Breast epithelium (tissue), 4 donors: ENCODE data around the gene ARL2BP. TPM values are rescaled to one million over a fixed set of nuclear protein-coding genes. Genes with fewer than 3 reads are reported as not detected.

Experiments used
- DNase-seq, 2 donors: peaks; one replicate each; pipeline ENCODE4 v3.0.0-alpha.2; 2019; ENCODE audit warnings: low spot score in 2 of 2
- H3K27ac ChIP-seq, 2 donors: fragments of 200-600 bp; sonication (generic) in 1 of 2; one replicate each; pipeline ENCODE4 v1.5.1; 2016 to 2019; ENCODE audit warnings: mild to moderate bottlenecking in 1 of 2
- H3K27me3 ChIP-seq, 2 donors: fragments of 200-600 bp; sonication (generic) in 1 of 2; one replicate each; pipeline versions ENCODE4 v1.5.1 to v1.6.0; 2017 to 2019; ENCODE audit warnings: control low read depth in 1 of 2, mild to moderate bottlenecking in 1 of 2
- H3K36me3 ChIP-seq: fragments of 200-600 bp; one replicate; pipeline ENCODE4 v1.5.1; 2019
- H3K4me1 ChIP-seq, 2 donors: fragments of 200-600 bp; sonication (generic); one replicate each; pipeline ENCODE4 v1.5.1; 2016 to 2019; ENCODE audit warnings: control low read depth in 1 of 2
- H3K4me3 ChIP-seq, 3 donors: fragments of 200-600 bp; sonication (generic); 1 replicate in 2 of 3; 2 replicates in 1 of 3; pipeline ENCODE4 v1.5.1; 2016 to 2019; ENCODE audit warnings: mild to moderate bottlenecking in 3 of 3, moderate library complexity in 2 of 3
- H3K9me3 ChIP-seq, 2 donors: fragments of 200-600 bp; sonication (generic) in 1 of 2; one replicate each; pipeline ENCODE4 v1.5.1; 2016 to 2019; ENCODE audit warnings: control low read depth in 1 of 2
- POLR2A ChIP-seq: fragments of 450-650 bp; IDR thresholded peaks from one replicate; pipeline ENCODE4 v1.6.1; 2016; ENCODE audit warnings: antibody characterized with exemption, mild to moderate bottlenecking, moderate library complexity
- POLR2AphosphoS5 ChIP-seq, 3 donors: sonication (generic); formaldehyde crosslinking; IDR thresholded peaks; one replicate each; pipeline ENCODE4 v1.6.1; 2017; ENCODE audit warnings: antibody characterized with exemption in 3 of 3
- intact Hi-C: fragments of 100-400 bp; cut with DNase I; formaldehyde crosslinking; loops from one replicate; pipeline ENCODE4 v1.15.1; 2023; ENCODE audit warnings: low total_unique reads
- total RNA-seq, 3 donors: library from RNA; depleted of rRNA; stranded (reverse); fragments of >200 nt; gene quantifications; one replicate each; pipeline ENCODE4 v1.1.0, GENCODE V29; 2016
- TF ChIP-seq, protein P1 (sequence below), 3 donors: fragments of 450-650 bp; IDR thresholded peaks; one replicate each; pipeline ENCODE4 v1.5.1; 2016 to 2017; ENCODE audit warnings: antibody characterized with exemption in 3 of 3, mild to moderate bottlenecking in 3 of 3, moderate library complexity in 3 of 3

ARL2BP gene
- total RNA-seq, 3 donors from 2014 or later: 50.5 to 64.0 (median 62.4) TPM

DNA sequence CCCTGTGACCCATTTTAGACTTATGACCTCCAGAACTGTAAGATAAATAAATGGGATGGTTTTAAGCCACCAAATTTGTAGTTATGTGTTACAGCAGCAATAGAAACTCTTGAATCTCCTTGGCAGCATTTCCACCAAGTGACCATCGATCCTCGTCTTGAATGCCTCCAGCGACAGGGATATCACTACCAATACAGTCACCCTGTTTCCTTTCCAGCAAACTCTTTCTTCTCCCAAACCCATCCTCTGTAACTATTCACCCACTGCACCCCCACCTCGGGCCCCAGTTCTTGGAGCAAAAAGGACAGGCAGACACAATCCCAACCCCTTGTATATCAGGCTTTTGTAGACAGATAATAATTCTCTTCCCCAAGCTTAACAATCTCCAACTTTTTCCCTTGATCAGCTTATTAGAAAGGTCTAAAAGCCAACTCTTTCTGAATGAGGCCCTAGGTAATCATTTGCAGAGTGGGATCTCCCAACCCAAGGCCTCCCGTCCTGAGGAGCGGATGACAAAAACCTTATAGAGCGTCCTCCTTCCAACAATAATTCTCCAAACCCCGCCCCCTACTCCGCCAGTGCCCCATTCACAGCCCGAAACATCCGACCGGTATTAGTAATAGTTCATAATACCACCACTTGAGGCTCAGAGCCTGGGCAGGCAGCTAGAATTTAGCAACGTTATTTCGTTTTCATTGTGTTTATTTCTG lies 54.1 kb downstream of the ARL2BP start:
- peak overlapping the region; percentile 40 to 70 (median 56) for H3K4me3 ChIP-seq
- H3K9me3 ChIP-seq: no peaks in the 10 kb centered on the region
- intact Hi-C loops: loop anchor here (5.0 kb wide), 1 partner anchor 52 kb away; the partner anchor contains the start of gene ARL2BP
- peak in 1 of 2 donors; percentile 63 for DNase-seq
- peaks cover 10 to 13% of the 10 kb centered on the region in 2 donors for H3K4me1 ChIP-seq
- peak overlapping the region; percentile 91 to 97 for H3K27ac ChIP-seq
- no peaks in the 10 kb centered on the region for H3K36me3 ChIP-seq
- H3K27me3 ChIP-seq: no peaks in the 10 kb centered on the region
- TF ChIP-seq, protein P1, sequence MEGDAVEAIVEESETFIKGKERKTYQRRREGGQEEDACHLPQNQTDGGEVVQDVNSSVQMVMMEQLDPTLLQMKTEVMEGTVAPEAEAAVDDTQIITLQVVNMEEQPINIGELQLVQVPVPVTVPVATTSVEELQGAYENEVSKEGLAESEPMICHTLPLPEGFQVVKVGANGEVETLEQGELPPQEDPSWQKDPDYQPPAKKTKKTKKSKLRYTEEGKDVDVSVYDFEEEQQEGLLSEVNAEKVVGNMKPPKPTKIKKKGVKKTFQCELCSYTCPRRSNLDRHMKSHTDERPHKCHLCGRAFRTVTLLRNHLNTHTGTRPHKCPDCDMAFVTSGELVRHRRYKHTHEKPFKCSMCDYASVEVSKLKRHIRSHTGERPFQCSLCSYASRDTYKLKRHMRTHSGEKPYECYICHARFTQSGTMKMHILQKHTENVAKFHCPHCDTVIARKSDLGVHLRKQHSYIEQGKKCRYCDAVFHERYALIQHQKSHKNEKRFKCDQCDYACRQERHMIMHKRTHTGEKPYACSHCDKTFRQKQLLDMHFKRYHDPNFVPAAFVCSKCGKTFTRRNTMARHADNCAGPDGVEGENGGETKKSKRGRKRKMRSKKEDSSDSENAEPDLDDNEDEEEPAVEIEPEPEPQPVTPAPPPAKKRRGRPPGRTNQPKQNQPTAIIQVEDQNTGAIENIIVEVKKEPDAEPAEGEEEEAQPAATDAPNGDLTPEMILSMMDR (IDR thresholded peaks at IDR 0.05): no peak
- TF ChIP-seq POLR2A: no peak
- TF ChIP-seq POLR2AphosphoS5 (IDR thresholded peaks at IDR 0.05): no peak

DNA sequence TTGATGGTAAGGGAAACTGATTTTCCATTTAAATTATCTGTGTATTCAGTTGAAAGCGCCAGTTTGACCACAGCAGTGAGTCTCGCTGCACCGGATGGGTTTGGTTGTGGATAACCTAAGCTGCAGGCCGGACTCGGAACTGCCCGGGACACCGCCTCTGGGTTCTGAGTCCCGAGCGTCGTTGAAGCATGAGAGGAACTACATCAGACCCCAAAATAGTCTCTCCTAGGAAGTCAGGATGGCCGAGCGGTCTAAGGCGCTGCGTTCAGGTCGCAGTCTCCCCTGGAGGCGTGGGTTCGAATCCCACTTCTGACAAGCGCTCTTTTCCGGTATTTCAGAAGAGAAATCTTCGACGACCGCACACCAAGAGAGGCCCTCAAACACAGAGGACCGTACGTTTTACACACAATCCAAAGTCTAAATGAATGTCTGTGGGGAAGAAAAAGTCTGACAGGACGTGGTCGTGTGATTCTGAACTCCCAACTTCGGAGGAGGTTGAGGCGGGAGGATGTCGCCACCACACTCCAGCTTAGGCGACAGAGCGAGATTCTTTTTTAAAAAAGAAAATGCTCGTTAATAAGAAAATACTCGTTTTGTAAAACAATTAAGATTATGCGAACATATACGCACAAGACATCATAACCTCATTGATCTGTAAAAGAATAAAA lies 54.8 kb downstream of the ARL2BP start:
- H3K27ac ChIP-seq: peak overlapping the region; percentile 91 to 97
- intact Hi-C loops: loop anchor here (1.0 to 5.0 kb wide), 2 partner anchors 53 to 117 kb away; partner anchors contain the start of gene ARL2BP
- peak overlapping the region; percentile 40 to 70 (median 56) for H3K4me3 ChIP-seq
- no peaks in the 10 kb centered on the region for H3K27me3 ChIP-seq
- TF ChIP-seq, protein P1 (IDR thresholded peaks at IDR 0.05): peak; percentile 69 to 82 (median 79)
- peak; percentile 63 to 90 (median 76) for TF ChIP-seq POLR2AphosphoS5 (IDR thresholded peaks at IDR 0.05)
- TF ChIP-seq POLR2A: no peak
- H3K36me3 ChIP-seq: no peaks in the 10 kb centered on the region
- H3K9me3 ChIP-seq: no peaks in the 10 kb centered on the region
- peaks cover 10 to 14% of the 10 kb centered on the region in 2 donors for H3K4me1 ChIP-seq
- DNase-seq: peak; percentile 82 to 90

DNA sequence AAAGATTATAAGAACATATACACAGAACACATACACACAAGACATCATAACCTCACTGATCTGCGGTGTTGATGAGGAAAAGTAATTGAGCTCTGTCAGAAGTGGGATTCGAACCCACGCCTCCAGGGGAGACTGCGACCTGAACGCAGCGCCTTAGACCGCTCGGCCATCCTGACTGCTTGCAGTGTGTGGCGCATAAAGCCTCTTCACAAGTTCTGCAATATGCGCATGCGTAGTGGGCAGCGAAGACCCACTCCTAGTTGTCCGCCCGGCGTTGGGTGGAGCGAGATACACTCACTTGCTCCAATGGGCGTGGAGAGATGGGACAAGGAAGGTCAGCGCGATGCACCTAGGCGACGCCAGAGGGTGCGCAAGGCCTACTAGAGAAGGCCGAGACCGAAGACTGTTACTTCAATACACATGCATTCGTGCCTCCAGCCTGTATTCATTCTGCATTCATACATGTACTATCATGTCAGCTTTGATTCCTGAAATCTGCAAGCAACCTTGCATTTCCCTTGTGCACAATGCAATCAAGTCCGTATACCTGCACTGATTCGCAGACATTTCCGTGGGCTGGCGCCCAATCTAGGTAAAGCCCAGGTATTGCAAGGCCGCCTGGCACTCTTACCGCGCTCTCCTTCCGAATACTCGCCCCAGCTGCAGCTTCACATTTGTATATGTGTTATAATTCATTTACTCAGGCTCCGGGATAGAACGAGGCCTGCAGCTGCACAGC lies 55.5 kb downstream of the ARL2BP start:
- Histone ChIP-seq H3K36me3 (no peaks in the 10 kb centered on the region), H3K4me3 (peak overlapping the region; percentile 40 to 70 (median 56)), H3K4me1 (peaks cover 10 to 17% of the 10 kb centered on the region in 2 donors), H3K27ac (peak overlapping the region; percentile 91 to 97), H3K9me3 (no peaks in the 10 kb centered on the region), H3K27me3 (no peaks in the 10 kb centered on the region)
- DNase-seq: peak; percentile 99 to 100
- intact Hi-C loops: loop anchor here (1.0 kb wide), 1 partner anchor 117 kb away; no protein-coding TSS in a partner anchor
- no peak for TF ChIP-seq POLR2A
- TF ChIP-seq, protein P1 (IDR thresholded peaks at IDR 0.05): peak; percentile 94 to 99 (median 98)
- peak; percentile 88 to 97 (median 90) for TF ChIP-seq POLR2AphosphoS5 (IDR thresholded peaks at IDR 0.05)

DNA sequence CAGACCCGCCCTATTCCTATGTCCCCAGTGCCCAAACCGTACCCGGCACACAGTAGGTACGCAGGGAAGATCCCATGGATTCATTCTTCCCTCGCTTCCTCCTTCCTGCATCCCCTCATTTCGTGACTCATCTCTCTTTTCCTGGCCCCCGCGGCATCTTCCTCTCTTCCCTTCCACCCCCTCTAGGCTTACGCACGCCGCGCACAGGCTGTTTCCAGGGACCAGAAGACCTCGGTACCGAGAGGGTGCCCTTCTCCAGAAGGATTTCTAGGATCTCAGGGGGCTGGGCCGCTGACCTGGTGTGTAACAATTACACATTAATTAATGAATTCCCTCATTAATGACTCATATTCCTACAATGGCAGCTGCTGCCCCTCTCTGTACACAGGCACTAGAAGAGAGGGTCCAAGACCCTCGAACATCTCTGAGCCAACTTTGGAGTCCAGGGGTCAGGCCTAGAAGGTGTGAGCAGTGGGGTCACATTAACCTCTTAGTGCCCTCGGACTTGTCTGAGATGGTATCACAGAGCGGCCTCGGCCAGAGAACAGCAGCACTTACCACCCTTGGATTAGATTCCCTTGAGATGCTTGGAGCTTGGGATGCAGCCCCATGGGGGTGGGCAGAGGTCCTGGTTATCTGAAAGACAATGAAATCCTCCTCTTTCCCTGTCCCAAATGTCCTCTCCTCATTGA lies 56.2 kb downstream of the ARL2BP start:
- TF ChIP-seq POLR2A (no peak), POLR2AphosphoS5 (IDR thresholded peaks at IDR 0.05) (no peak)
- TF ChIP-seq, protein P1 (IDR thresholded peaks at IDR 0.05): no peak
- H3K4me3 ChIP-seq: peak overlapping the region in 2 of 3 donors; percentile 55 to 56
- intact Hi-C loops: no loop called here
- peaks cover 10 to 17% of the 10 kb centered on the region in 2 donors for H3K4me1 ChIP-seq
- no peak for DNase-seq
- no peaks in the 10 kb centered on the region for H3K9me3 ChIP-seq
- H3K27me3 ChIP-seq: no peaks in the 10 kb centered on the region
- no peaks in the 10 kb centered on the region for H3K36me3 ChIP-seq
- peak overlapping the region; percentile 40 to 97 for H3K27ac ChIP-seq

Other genes with a start within 250 kb of the ARL2BP start
- 10 to 100 TPM; 13.9 to 56.5 (median 26.5) TPM for gene CPNE2, start 152.7 kb upstream of the ARL2BP start, total RNA-seq
- 10 to 100 TPM; 64.8 to 81.4 (median 69.8) TPM for gene PSME3IP1, start 59.2 kb upstream of the ARL2BP start, total RNA-seq
- gene RSPRY1, start 58.9 kb upstream of the ARL2BP start, total RNA-seq: 10 to 100 TPM; 26.4 to 52.4 (median 34.4) TPM
- gene PLLP, start 39.4 kb downstream of the ARL2BP start, total RNA-seq: 10 to 100 TPM in 1 of 3 donors, 1 to 10 TPM in 2; 3.8 to 44.6 (median 7.9) TPM
- gene CCL22, start 113.5 kb downstream of the ARL2BP start, total RNA-seq: under 1 TPM; 0.15 to 0.33 (median 0.16) TPM
- 100 to 1,000 TPM in 1 of 3 donors, 10 to 100 TPM in 1, 1 to 10 TPM in 1; 6.2 to 164 (median 58.0) TPM for gene CX3CL1, start 127.2 kb downstream of the ARL2BP start, total RNA-seq
- not detected for gene CCL17, start 159.5 kb downstream of the ARL2BP start, total RNA-seq
- 10 to 100 TPM; 23.4 to 33.2 (median 28.8) TPM for gene CIAPIN1, start 202.1 kb downstream of the ARL2BP start, total RNA-seq
- gene COQ9, start 202.2 kb downstream of the ARL2BP start, total RNA-seq: 10 to 100 TPM; 36.0 to 42.6 (median 40.7) TPM
- 100 to 1,000 TPM; 119 to 129 (median 127) TPM for gene POLR2C, start 217.4 kb downstream of the ARL2BP start, total RNA-seq
- gene DOK4, start 241.2 kb downstream of the ARL2BP start, total RNA-seq: 10 to 100 TPM; 13.1 to 20.3 (median 17.6) TPM